ENCODE results near the gene FKTN. TPM values are rescaled to one million over a fixed set of nuclear protein-coding genes. Genes with fewer than 3 reads are reported as not detected.

The FKTN gene
- total RNA-seq, 1 experiment from 2014 or later: 38.3 TPM

DNA sequence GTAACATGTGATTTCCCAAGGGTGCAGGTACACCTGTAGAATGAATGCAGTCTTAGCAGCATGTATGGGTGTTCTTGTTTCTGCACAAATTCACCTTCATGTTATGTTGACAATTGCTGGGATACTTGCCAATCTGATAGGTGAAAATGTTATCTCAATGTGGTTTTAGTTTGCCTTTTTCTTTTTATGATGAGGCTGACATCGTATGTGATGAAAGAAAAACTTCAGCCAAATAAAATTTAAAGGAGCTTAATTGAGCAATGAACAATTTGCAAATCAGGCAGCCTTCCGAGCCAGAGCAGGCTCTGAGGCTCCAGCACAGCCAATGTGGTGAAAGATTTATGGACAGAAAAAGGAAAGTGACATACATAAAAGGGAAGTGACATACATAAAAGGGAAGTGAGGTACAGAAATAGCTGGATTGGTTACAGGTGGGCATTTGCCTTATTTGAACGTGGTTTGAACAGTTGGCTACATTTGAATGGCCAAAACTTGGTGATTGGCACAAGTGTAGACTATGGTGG is 114.8 kb downstream of the FKTN start:
- ChIA-PET CTCF (interaction anchor here (0.6 kb wide), 2 partner anchors 46 to 112 kb away, joined by 3 to 4 read pairs; no protein-coding TSS in a partner anchor), POLR2A (interaction anchor here (0.6 to 0.7 kb wide), 2 partner anchors 11 to 53 kb away, joined by 3 read pairs; no protein-coding TSS in a partner anchor)
- H3K4me1 Mint-ChIP-seq (ENCODE audit: insufficient read depth, unreplicated experiment): no peaks in the 10 kb centered on the region
- H3K4me3 Mint-ChIP-seq (ENCODE audit: unreplicated experiment): no peak overlapping the region
- intact Hi-C loops (cut with micrococcal nuclease): no loop called here
- no TSS peak for BruUV-seq (replicated peaks)
- H3K9me3 Mint-ChIP-seq (ENCODE audit: unreplicated experiment): no peaks in the 10 kb centered on the region
- no peaks in the 10 kb centered on the region for H3K27me3 Mint-ChIP-seq (ENCODE audit: insufficient read depth, unreplicated experiment)
- no peak for DNase-seq (ENCODE audit: unreplicated experiment)
- H3K27ac Mint-ChIP-seq (ENCODE audit: low read depth, unreplicated experiment): no peak overlapping the region
- no peaks in the 10 kb centered on the region for H3K36me3 Mint-ChIP-seq (ENCODE audit: insufficient read depth, unreplicated experiment)
- TF ChIP-seq, protein P1, sequence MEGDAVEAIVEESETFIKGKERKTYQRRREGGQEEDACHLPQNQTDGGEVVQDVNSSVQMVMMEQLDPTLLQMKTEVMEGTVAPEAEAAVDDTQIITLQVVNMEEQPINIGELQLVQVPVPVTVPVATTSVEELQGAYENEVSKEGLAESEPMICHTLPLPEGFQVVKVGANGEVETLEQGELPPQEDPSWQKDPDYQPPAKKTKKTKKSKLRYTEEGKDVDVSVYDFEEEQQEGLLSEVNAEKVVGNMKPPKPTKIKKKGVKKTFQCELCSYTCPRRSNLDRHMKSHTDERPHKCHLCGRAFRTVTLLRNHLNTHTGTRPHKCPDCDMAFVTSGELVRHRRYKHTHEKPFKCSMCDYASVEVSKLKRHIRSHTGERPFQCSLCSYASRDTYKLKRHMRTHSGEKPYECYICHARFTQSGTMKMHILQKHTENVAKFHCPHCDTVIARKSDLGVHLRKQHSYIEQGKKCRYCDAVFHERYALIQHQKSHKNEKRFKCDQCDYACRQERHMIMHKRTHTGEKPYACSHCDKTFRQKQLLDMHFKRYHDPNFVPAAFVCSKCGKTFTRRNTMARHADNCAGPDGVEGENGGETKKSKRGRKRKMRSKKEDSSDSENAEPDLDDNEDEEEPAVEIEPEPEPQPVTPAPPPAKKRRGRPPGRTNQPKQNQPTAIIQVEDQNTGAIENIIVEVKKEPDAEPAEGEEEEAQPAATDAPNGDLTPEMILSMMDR (IDR thresholded peaks at IDR 0.05; ENCODE audit: unreplicated experiment): no peak

DNA sequence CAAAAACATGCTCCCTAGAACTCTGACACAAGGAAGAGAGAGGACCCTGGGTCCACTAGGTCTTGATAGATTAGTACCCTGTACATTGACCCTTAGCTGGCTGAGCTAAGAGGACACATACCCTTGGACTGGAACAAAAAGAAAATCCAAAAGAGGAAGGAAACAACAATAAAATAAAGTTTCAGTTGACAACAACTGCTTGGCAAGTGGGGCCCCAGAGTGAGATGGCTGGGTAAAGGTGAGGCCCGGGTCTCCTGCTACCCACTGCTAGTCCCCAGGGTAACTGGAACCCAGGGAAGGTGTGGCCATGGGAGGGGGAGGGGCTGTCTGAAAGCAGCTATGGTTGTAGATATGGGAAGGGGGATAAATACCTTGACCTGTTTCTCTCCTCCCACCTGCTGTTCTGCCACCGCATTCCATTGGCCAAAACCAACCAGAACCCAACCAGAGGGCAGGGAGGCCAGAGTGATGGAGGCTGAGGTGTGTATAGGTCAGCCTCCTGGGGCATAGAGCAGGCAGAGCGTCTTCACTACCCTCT is 116.0 kb downstream of the FKTN start:
- no peaks in the 10 kb centered on the region for H3K36me3 Mint-ChIP-seq (ENCODE audit: insufficient read depth, unreplicated experiment)

GRCh38 chr9:105676351-105676923 is 118.5 kb downstream of the FKTN start:
- no peaks in the 10 kb centered on the region for H3K27me3 Mint-ChIP-seq (ENCODE audit: insufficient read depth, unreplicated experiment)
- CTCF ChIA-PET: no interaction called here
- POLR2A ChIA-PET: no interaction called here
- H3K27ac Mint-ChIP-seq (ENCODE audit: low read depth, unreplicated experiment): no peak overlapping the region
- DNase-seq (ENCODE audit: unreplicated experiment): no peak
- BruUV-seq (replicated peaks): no TSS peak
- TF ChIP-seq, protein P1 (IDR thresholded peaks at IDR 0.05; ENCODE audit: unreplicated experiment): no peak
- no peaks in the 10 kb centered on the region for H3K36me3 Mint-ChIP-seq (ENCODE audit: insufficient read depth, unreplicated experiment)
- H3K4me1 Mint-ChIP-seq (ENCODE audit: insufficient read depth, unreplicated experiment): no peaks in the 10 kb centered on the region
- intact Hi-C loops (cut with micrococcal nuclease): no loop called here
- no peaks in the 10 kb centered on the region for H3K9me3 Mint-ChIP-seq (ENCODE audit: unreplicated experiment)
- H3K4me3 Mint-ChIP-seq (ENCODE audit: unreplicated experiment): no peak overlapping the region

More for the DNA sequence above, 116.0 kb downstream of the FKTN start:
- Mint-ChIP-seq H3K4me3 (ENCODE audit: unreplicated experiment) (no peak overlapping the region), H3K27me3 (ENCODE audit: insufficient read depth, unreplicated experiment) (no peaks in the 10 kb centered on the region), H3K4me1 (ENCODE audit: insufficient read depth, unreplicated experiment) (no peaks in the 10 kb centered on the region), H3K27ac (ENCODE audit: low read depth, unreplicated experiment) (no peak overlapping the region), H3K9me3 (ENCODE audit: unreplicated experiment) (no peaks in the 10 kb centered on the region)
- BruUV-seq (replicated peaks): no TSS peak
- ChIA-PET CTCF (interaction anchor here (0.6 to 1.1 kb wide), 2 partner anchors 55 to 404 kb away, joined by 3 read pairs; no protein-coding TSS in a partner anchor), POLR2A (no interaction called here)
- TF ChIP-seq, protein P1 (IDR thresholded peaks at IDR 0.05; ENCODE audit: unreplicated experiment): no peak
- DNase-seq (ENCODE audit: unreplicated experiment): no peak
- intact Hi-C loops (cut with micrococcal nuclease): no loop called here

DNA sequence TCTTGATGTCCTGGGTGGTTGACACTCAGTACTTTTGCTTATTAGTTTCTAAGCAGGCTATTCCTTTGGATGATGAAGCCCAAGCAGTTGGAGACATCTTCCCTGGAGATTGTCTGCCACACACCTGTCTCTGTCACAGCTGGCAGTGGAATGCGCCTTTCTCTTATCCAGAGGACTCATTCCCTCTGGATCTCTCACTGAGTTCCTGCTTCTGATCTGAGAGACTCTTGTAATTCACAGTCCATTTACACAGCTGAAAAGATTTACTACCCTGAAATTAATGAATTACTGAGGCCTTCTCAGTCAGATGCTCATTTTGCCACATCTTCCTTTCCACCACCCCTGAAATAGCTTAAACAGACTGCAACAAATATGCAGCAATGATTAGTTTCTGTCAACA is 120.2 kb downstream of the FKTN start:
- no peak for DNase-seq (ENCODE audit: unreplicated experiment)
- H3K36me3 Mint-ChIP-seq (ENCODE audit: insufficient read depth, unreplicated experiment): no peaks in the 10 kb centered on the region
- H3K4me1 Mint-ChIP-seq (ENCODE audit: insufficient read depth, unreplicated experiment): no peaks in the 10 kb centered on the region
- ChIA-PET POLR2A (no interaction called here), CTCF (interaction anchor here (0.7 kb wide), 1 partner anchor 41 kb away, joined by 3 read pairs; no protein-coding TSS in a partner anchor)
- no peak overlapping the region for H3K4me3 Mint-ChIP-seq (ENCODE audit: unreplicated experiment)
- TF ChIP-seq, protein P1 (IDR thresholded peaks at IDR 0.05; ENCODE audit: unreplicated experiment): no peak
- no peaks in the 10 kb centered on the region for H3K9me3 Mint-ChIP-seq (ENCODE audit: unreplicated experiment)
- intact Hi-C loops (cut with micrococcal nuclease): no loop called here
- no peak overlapping the region for H3K27ac Mint-ChIP-seq (ENCODE audit: low read depth, unreplicated experiment)
- no TSS peak for BruUV-seq (replicated peaks)
- no peaks in the 10 kb centered on the region for H3K27me3 Mint-ChIP-seq (ENCODE audit: insufficient read depth, unreplicated experiment)

All from MCF 10A (cell line).